ENCODE measurements around the gene ARHGAP32.

- no peak for TF ChIP-seq CTCF (IDR thresholded peaks at IDR 0.05)
- TF ChIP-seq POLR2A (IDR thresholded peaks at IDR 0.05) = no peak
Observed at GRCh38 chr11:129143335-129143734, 48.8 kb downstream of the ARHGAP32 start.

All from thyroid gland (tissue), 4 donors.